ENCODE results near the gene MROH2A. TPM values are rescaled to one million over a fixed set of nuclear protein-coding genes. Genes with fewer than 3 reads are reported as not detected.
A peak's percentile ranks its signal among the peaks of the same experiment; 100 is the strongest.

Gene MROH2A
- total and polyA plus RNA-seq, 11 donors = 0.75 TPM; not detected in 10

- Histone ChIP-seq H3K4me1 (peaks cover 0 to 26% (median 7%) of the 10 kb centered on the region in 12 donors), H3K27ac (no peak overlapping the region), H3K9me3 (no peaks in the 10 kb centered on the region), H3K27me3 (peaks cover 0 to 4% (median 0%) of the 10 kb centered on the region in 9 donors), H3K4me3 (no peak overlapping the region), H3K36me3 (peaks cover 0 to 7% (median 0%) of the 10 kb centered on the region in 9 donors)
- ATAC-seq (no peak), DNase-seq (no peak)
- TF ChIP-seq POLR2A (IDR thresholded peaks at IDR 0.05) = no peak
- TF ChIP-seq CTCF (IDR thresholded peaks at IDR 0.05) = no peak
- intact Hi-C loops (cut with DNase I) = loop anchor here in 1 of 10 donors (10.0 kb wide), 1 partner anchor 287 kb away; the partner anchor contains the start of gene USP40
- WGBS, 4 donors = 61 to 79% (median 74%) methylated on average over 3 of the region's 3 CpGs
Observed at GRCh38 chr2:233852056-233852455, 73.9 kb downstream of the MROH2A start.

GRCh38 chr2:233853353-233853752, 75.2 kb downstream of the MROH2A start:
- Histone ChIP-seq H3K36me3 (peaks cover 0 to 1% (median 0%) of the 10 kb centered on the region in 9 donors), H3K9me3 (no peaks in the 10 kb centered on the region), H3K27ac (no peak overlapping the region), H3K27me3 (peaks cover 0 to 4% (median 0%) of the 10 kb centered on the region in 9 donors), H3K4me1 (peaks cover 0 to 26% (median 7%) of the 10 kb centered on the region in 12 donors), H3K4me3 (peak overlapping the region in 5 of 12 donors; percentile 60 to 87 (median 76))
- no peak for DNase-seq
- 37 to 43% (median 41%) methylated on average over 8 of the region's 8 CpGs for WGBS, 4 donors
- TF ChIP-seq POLR2A (IDR thresholded peaks at IDR 0.05) (no peak), CTCF (IDR thresholded peaks at IDR 0.05) (no peak)
- intact Hi-C loops (cut with DNase I) = loop anchor here in 1 of 10 donors (10.0 kb wide), 1 partner anchor 289 kb away; the partner anchor contains the start of gene USP40
- ATAC-seq = no peak

DNA sequence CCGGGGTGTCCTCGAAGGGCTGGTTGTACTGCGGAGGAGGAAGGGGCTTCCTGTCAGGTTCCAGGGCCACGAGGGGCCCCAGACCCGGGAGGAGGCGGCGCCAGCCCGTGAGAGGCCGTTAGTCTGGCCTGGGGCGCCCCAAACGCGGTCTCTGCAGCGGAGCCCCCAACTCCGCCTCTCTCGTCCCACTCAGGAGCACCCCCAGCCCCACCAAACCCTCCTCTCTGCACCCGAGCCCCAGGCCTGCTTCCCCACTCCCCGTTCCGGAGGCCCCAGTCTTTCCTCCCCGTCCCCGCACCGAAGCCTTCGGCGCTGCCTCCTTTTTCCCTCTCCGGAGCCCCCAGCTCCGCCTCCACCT, 75.7 kb downstream of the MROH2A start:
- Histone ChIP-seq H3K27ac (no peak overlapping the region), H3K9me3 (no peaks in the 10 kb centered on the region), H3K27me3 (peaks cover 0 to 4% (median 0%) of the 10 kb centered on the region in 9 donors), H3K4me3 (peak overlapping the region; percentile 51 to 87 (median 64)), H3K4me1 (peaks cover 0 to 26% (median 7%) of the 10 kb centered on the region in 12 donors), H3K36me3 (no peaks in the 10 kb centered on the region)
- DNase-seq = no peak
- intact Hi-C loops (cut with DNase I) = loop anchor here in 1 of 10 donors (10.0 kb wide), 1 partner anchor 289 kb away; the partner anchor contains the start of gene USP40
- WGBS, 4 donors = 0 to 2% (median 1%) methylated on average over 25 of the region's 25 CpGs
- TF ChIP-seq CTCF (IDR thresholded peaks at IDR 0.05) (no peak), POLR2A (IDR thresholded peaks at IDR 0.05) (no peak)
- no peak for ATAC-seq

DNA sequence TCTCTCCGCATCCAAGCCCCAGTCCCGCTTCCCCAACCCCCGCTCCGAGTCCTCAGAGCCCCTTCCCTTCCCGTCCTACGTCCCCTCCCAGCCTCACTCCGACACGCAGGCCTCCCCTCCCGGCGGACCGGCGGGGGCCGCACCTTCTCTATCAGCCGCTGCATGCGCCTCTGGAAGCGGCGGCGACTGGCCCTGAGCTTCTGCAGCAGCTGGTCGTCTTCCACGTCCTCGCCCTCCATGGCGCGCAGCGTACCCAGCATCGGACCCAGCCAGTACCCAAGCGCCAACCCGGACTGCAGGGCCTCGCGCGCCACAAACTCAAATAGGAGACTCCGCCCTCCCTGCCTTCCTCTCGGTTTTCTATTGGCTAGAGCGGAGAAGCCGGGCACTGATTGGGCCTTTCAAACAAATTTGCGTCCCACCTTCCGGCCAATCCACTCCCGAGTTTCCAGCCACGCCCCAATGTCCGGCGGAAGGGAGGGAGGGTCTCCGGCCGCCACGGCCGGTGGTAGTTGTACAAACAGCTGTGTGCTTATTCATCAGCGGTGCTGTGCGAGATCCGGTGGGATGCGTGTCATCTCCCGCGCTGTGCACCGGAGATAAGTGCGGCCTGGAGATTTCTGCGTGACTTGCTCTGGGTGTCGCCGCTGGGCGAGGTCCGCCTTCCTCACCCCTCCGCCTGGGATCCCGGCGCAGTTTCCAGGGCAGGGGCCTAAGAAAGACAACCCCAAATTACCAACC, 76.3 kb downstream of the MROH2A start, which contains the start of gene HJURP:
Gene HJURP, minus strand, starts transcription at position 295 of the 741 bp plus-strand sequence. Its CDS starts 35 bp downstream, at position 260.
- DNase-seq = peak; percentile 92 to 94 (median 93)
- no peaks in the 10 kb centered on the region for H3K9me3 ChIP-seq
- peak within 1 kb of the TSS; percentile 51 to 87 (median 64) for H3K4me3 ChIP-seq
- H3K4me1 ChIP-seq = peaks cover 0 to 26% (median 7%) of the 10 kb centered on the region in 12 donors
- TF ChIP-seq POLR2A (IDR thresholded peaks at IDR 0.05) (peak in 1 of 2 donors; percentile 44), CTCF (IDR thresholded peaks at IDR 0.05) (no peak)
- whole genome bisulfite sequencing, 4 donors = 0 to 1% (median 1%) methylated on average over 51 to 60 of the region's 60 CpGs
- H3K36me3 ChIP-seq = no peaks in the 10 kb centered on the region
- H3K27me3 ChIP-seq = peaks cover 0 to 4% (median 0%) of the 10 kb centered on the region in 9 donors
- intact Hi-C loops (cut with DNase I) = loop anchor here in 1 of 10 donors (10.0 kb wide), 1 partner anchor 290 kb away; the partner anchor contains the start of gene USP40
- peak; percentile 98 to 100 (median 100) for ATAC-seq
- H3K27ac ChIP-seq = peak within 1 kb of the TSS in 8 of 12 donors; percentile 30 to 72 (median 65)

Measured in heart left ventricle (tissue), 16 donors.